ENCODE results near the gene C5orf15.

- TF ChIP-seq, protein P1, sequence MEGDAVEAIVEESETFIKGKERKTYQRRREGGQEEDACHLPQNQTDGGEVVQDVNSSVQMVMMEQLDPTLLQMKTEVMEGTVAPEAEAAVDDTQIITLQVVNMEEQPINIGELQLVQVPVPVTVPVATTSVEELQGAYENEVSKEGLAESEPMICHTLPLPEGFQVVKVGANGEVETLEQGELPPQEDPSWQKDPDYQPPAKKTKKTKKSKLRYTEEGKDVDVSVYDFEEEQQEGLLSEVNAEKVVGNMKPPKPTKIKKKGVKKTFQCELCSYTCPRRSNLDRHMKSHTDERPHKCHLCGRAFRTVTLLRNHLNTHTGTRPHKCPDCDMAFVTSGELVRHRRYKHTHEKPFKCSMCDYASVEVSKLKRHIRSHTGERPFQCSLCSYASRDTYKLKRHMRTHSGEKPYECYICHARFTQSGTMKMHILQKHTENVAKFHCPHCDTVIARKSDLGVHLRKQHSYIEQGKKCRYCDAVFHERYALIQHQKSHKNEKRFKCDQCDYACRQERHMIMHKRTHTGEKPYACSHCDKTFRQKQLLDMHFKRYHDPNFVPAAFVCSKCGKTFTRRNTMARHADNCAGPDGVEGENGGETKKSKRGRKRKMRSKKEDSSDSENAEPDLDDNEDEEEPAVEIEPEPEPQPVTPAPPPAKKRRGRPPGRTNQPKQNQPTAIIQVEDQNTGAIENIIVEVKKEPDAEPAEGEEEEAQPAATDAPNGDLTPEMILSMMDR (IDR thresholded peaks at IDR 0.05): no peak
- no peak for TF ChIP-seq EZH2phosphoT487 (IDR thresholded peaks at IDR 0.05)
- TF ChIP-seq EZH2 (IDR thresholded peaks at IDR 0.05): no peak
Observed at GRCh38 chr5:133936651-133937015, 31.8 kb downstream of the C5orf15 start.
